GM11168 (cell line): ENCODE results near the gene NAGLU.

Experiments
- in situ Hi-C: fragments of 300-500 bp; cut with MboI; formaldehyde crosslinking; loops from one replicate; pipeline ENCODE4 v1.12.0; 2022; ENCODE audit warnings: low sequenced_read_pairs; ENCODE audit not compliant: unreplicated experiment

The NAGLU gene

GRCh38 chr17:42519546-42520491 lies 16.2 kb upstream of the NAGLU start:
- in situ Hi-C loops: loop anchor here (10.0 kb wide), 1 partner anchor 205 kb away; no protein-coding TSS in a partner anchor

- in situ Hi-C loops: loop anchor here (10.0 kb wide), 1 partner anchor 206 kb away; no protein-coding TSS in a partner anchor
These were observed 15.5 kb upstream of the NAGLU start for GRCh38 chr17:42520540-42520951.

GRCh38 chr17:42521036-42521435 lies 15.0 kb upstream of the NAGLU start:
- in situ Hi-C loops: loop anchor here (10.0 kb wide), 1 partner anchor 206 kb away; no protein-coding TSS in a partner anchor

GRCh38 chr17:42521666-42522262 lies 14.3 kb upstream of the NAGLU start:
- in situ Hi-C loops: loop anchor here (10.0 kb wide), 1 partner anchor 207 kb away; no protein-coding TSS in a partner anchor

GRCh38 chr17:42522263-42522790 lies 13.7 kb upstream of the NAGLU start:
- in situ Hi-C loops: loop anchor here (10.0 kb wide), 1 partner anchor 208 kb away; no protein-coding TSS in a partner anchor

GRCh38 chr17:42522798-42523278 lies 13.2 kb upstream of the NAGLU start:
- in situ Hi-C loops: loop anchor here (10.0 kb wide), 1 partner anchor 208 kb away; no protein-coding TSS in a partner anchor

GRCh38 chr17:42525221-42525620 lies 10.8 kb upstream of the NAGLU start:
- in situ Hi-C loops: loop anchor here (10.0 kb wide), 1 partner anchor 210 kb away; no protein-coding TSS in a partner anchor

GRCh38 chr17:42526031-42526444 lies 10.0 kb upstream of the NAGLU start:
- in situ Hi-C loops: loop anchor here (10.0 kb wide), 1 partner anchor 211 kb away; no protein-coding TSS in a partner anchor

- in situ Hi-C loops: loop anchor here (10.0 kb wide), 1 partner anchor 213 kb away; no protein-coding TSS in a partner anchor
These were observed 8.1 kb upstream of the NAGLU start for GRCh38 chr17:42527932-42528331.

GRCh38 chr17:42529061-42529460 lies 7.0 kb upstream of the NAGLU start:
- in situ Hi-C loops: loop anchor here (10.0 kb wide), 1 partner anchor 214 kb away; no protein-coding TSS in a partner anchor

GRCh38 chr17:42530952-42531454 lies 5.0 kb upstream of the NAGLU start:
- in situ Hi-C loops: no loop called here

GRCh38 chr17:42531455-42532354 lies 4.3 kb upstream of the NAGLU start:
- in situ Hi-C loops: no loop called here

GRCh38 chr17:42535155-42536047 lies 640 bp upstream of the NAGLU start:
- in situ Hi-C loops: no loop called here

- in situ Hi-C loops: no loop called here
These were observed 523 bp downstream of the NAGLU start for GRCh38 chr17:42536372-42537155.

GRCh38 chr17:42537156-42537805 lies 1.2 kb downstream of the NAGLU start:
- in situ Hi-C loops: no loop called here

- in situ Hi-C loops: no loop called here
These were observed 1.9 kb downstream of the NAGLU start for GRCh38 chr17:42537826-42538451.
